HG03432 (cell line): ENCODE results near the gene MFN1.
"Not testable (repeated sequence)": the region's sequence is repeated elsewhere in the genome, so short reads cannot be mapped to it uniquely, and the experiment has no call there.

Source experiments
- ATAC-seq: cut with Tn5 transposase; IDR thresholded peaks from one replicate; pipeline ENCODE4 v1.9.1; 2021; ENCODE audit warnings: mild to moderate bottlenecking, moderate library complexity; ENCODE audit not compliant: unreplicated experiment

The MFN1 gene

GRCh38 chr3:179347345-179348194, at the start of gene MFN1:
TSS of gene MFN1 (plus strand) at chr3:179347709. CDS start at chr3:179348852, 1,143 bp downstream.
- peak; percentile 93 for ATAC-seq

GRCh38 chr3:179297971-179298725, 49.4 kb upstream of the MFN1 start:
- ATAC-seq = no peak

GRCh38 chr3:179299316-179299715, 48.2 kb upstream of the MFN1 start:
- ATAC-seq = no peak

GRCh38 chr3:179299999-179300613, 47.4 kb upstream of the MFN1 start:
- ATAC-seq = peak; percentile 70

- no peak for ATAC-seq
These were observed 45.9 kb upstream of the MFN1 start for GRCh38 chr3:179301645-179302044.

- ATAC-seq = no peak
These were observed 45.4 kb upstream of the MFN1 start for GRCh38 chr3:179302111-179302510.

- no peak for ATAC-seq
These were observed 42.9 kb upstream of the MFN1 start for GRCh38 chr3:179304605-179305004.

GRCh38 chr3:179307362-179307761, 40.1 kb upstream of the MFN1 start:
- ATAC-seq = not testable (repeated sequence)

GRCh38 chr3:179308001-179308400, 39.5 kb upstream of the MFN1 start:
- ATAC-seq = no peak

- peak; percentile 96 for ATAC-seq
These were observed 38.1 kb upstream of the MFN1 start for GRCh38 chr3:179309225-179310078.

- no peak for ATAC-seq
These were observed 28.6 kb upstream of the MFN1 start for GRCh38 chr3:179318876-179319275.

- no peak for ATAC-seq
These were observed 25.7 kb upstream of the MFN1 start for GRCh38 chr3:179321668-179322285.

GRCh38 chr3:179322286-179323196, 25.0 kb upstream of the MFN1 start, which contains the start of gene ZNF639:
TSS of gene ZNF639 (plus strand) at chr3:179323031. CDS start at chr3:179328294, 5,263 bp downstream.
- ATAC-seq = peak; percentile 79

GRCh38 chr3:179323197-179324110, 24.1 kb upstream of the MFN1 start:
- ATAC-seq = peak; percentile 43

- ATAC-seq = no peak
These were observed 23.2 kb upstream of the MFN1 start for GRCh38 chr3:179324270-179324754.

GRCh38 chr3:179330438-179330837, 17.1 kb upstream of the MFN1 start:
- ATAC-seq = no peak

- no peak for ATAC-seq
These were observed 15.3 kb upstream of the MFN1 start for GRCh38 chr3:179332240-179332639.

GRCh38 chr3:179333084-179333483, 14.4 kb upstream of the MFN1 start:
- ATAC-seq = no peak
